A549 (cell line): ENCODE results near the gene TMEM183A. TPM values are rescaled to one million over a fixed set of nuclear protein-coding genes. Genes with fewer than 3 reads are reported as not detected.

ENCODE experiments used
- ATAC-seq, 2 experiments: fragments of 200-7000 bp in 1 of 2; fragments of >200 bp in 1 of 2; cut with Nextera tagmentation in 1 of 2; cut with Tn5 transposase in 1 of 2; 3 replicates each; pipeline versions ENCODE4 v1.8.0 to v1.9.1; 2018 to 2020; ENCODE audit warnings: mild to moderate bottlenecking in 1 of 2, moderate library complexity in 1 of 2
- CTCF ChIA-PET: fragments of 300-600 bp; sonication (Branson Sonifier 250); formaldehyde crosslinking; extraction: SDS; loops from one replicate; lab custom pipeline; 2021; ENCODE audit warnings: antibody characterized with exemption, inconsistent platforms; lab: Yijun Ruan, JAX
- POLR2A ChIA-PET: fragments of 350-600 bp; formaldehyde crosslinking; extraction: SDS; loops from one replicate; lab custom pipeline; 2021; ENCODE audit warnings: antibody characterized with exemption, inconsistent platforms; lab: Yijun Ruan, JAX
- DNase-seq, 2 experiments: peaks; one replicate each; pipeline versions ENCODE4 v3.0.0 to v3.0.0-alpha.2; 2011 to 2016; ENCODE audit warnings: low read depth in 1 of 2, low spot score in 1 of 2
- FAIRE-seq: peaks from 2 replicates; lab custom pipeline; 2011; peaks lifted over from hg19 to GRCh38; lab: Jason Lieb, UNC
- H3K27ac ChIP-seq, 2 experiments: fragments of >200 bp; sonication (Bioruptor Twin); formaldehyde crosslinking; 3 replicates each; pipeline ENCODE4 v1.5.1; 2016 to 2017
- H3K4me1 ChIP-seq: fragments of >200 bp; sonication (Bioruptor Twin); formaldehyde crosslinking; 3 replicates; pipeline ENCODE4 v1.6.1; 2016
- H3K4me2 ChIP-seq: fragments of >200 bp; sonication (Bioruptor Twin); formaldehyde crosslinking; 3 replicates; pipeline ENCODE4 v1.6.1; 2016
- H3K4me3 ChIP-seq: fragments of >200 bp; sonication (Bioruptor Twin); formaldehyde crosslinking; 3 replicates; pipeline ENCODE4 v1.5.1; 2016
- H3K9me3 ChIP-seq: fragments of >200 bp; sonication (Bioruptor Twin); formaldehyde crosslinking; 3 replicates; pipeline ENCODE4 v1.6.1; 2016
- CHD2 ChIP-seq: fragments of 150-350 bp; IDR thresholded peaks from 2 replicates; pipeline ENCODE4 v1.6.1; 2014; ENCODE audit warnings: low read length; ENCODE audit not compliant: partially characterized antibody
- CHD4 ChIP-seq: fragments of 200-600 bp; sonication (generic); IDR thresholded peaks from 2 replicates; pipeline ENCODE4 v1.6.1; 2016; ENCODE audit warnings: antibody characterized with exemption, mild to moderate bottlenecking, borderline replicate concordance
- EHF ChIP-seq: fragments of 250-450 bp; sonication (Bioruptor Pico); IDR thresholded peaks from 2 replicates; pipeline ENCODE4 v1.5.0; 2020; ENCODE audit warnings: mild to moderate bottlenecking
- EHMT2 ChIP-seq: fragments of 200-600 bp; sonication (generic); IDR thresholded peaks from 2 replicates; pipeline ENCODE4 v1.6.1; 2016; ENCODE audit warnings: antibody characterized with exemption, low read depth, mild to moderate bottlenecking, moderate library complexity
- FOSB ChIP-seq: fragments of 250-450 bp; sonication (Bioruptor Pico); IDR thresholded peaks from 2 replicates; pipeline ENCODE4 v1.5.0; 2020; ENCODE audit warnings: mild to moderate bottlenecking, moderate library complexity
- FOSL2 ChIP-seq, 2 experiments: fragments of 450-650 bp in 1 of 2; fragments of >200 bp in 1 of 2; sonication (Bioruptor Twin) in 1 of 2; formaldehyde crosslinking; IDR thresholded peaks; 2 replicates each; pipeline versions ENCODE4 v1.5.0 to v1.6.1; 2016 to 2020; ENCODE audit warnings: mild to moderate bottlenecking in 1 of 2, moderate library complexity in 1 of 2
- HDAC2 ChIP-seq: fragments of 200-600 bp; sonication (generic); IDR thresholded peaks from 2 replicates; pipeline ENCODE4 v1.6.1; 2016
- HOXB13 ChIP-seq: fragments of 250-450 bp; sonication (Bioruptor Pico); IDR thresholded peaks from 2 replicates; pipeline ENCODE4 v1.5.0; 2020; ENCODE audit warnings: low read depth, mild to moderate bottlenecking, moderate library complexity
- JUN ChIP-seq, 2 experiments: fragments of >200 bp; sonication (Bioruptor Twin); formaldehyde crosslinking; IDR thresholded peaks; 2 replicates in 1 of 2; 3 replicates in 1 of 2; pipeline ENCODE4 v1.6.1; 2016 to 2017
- NR3C1 ChIP-seq: fragments of >200 bp; sonication (Bioruptor Twin); formaldehyde crosslinking; IDR thresholded peaks from 3 replicates; pipeline ENCODE4 v1.6.1; 2017
- POLR2AphosphoS2 ChIP-seq: conservative IDR thresholded peaks from 2 replicates; pipeline ENCODE4 v1.6.1; 2012; ENCODE audit warnings: low read length, improper control_type of control experiment, inconsistent platforms
- RCOR1 ChIP-seq: fragments of 150-350 bp; IDR thresholded peaks from 2 replicates; pipeline ENCODE4 v1.6.1; 2014; ENCODE audit warnings: antibody characterized with exemption, low read length, low read depth
- RFX5 ChIP-seq: fragments of 450-650 bp; IDR thresholded peaks from 2 replicates; pipeline ENCODE4 v1.7.1; 2014; ENCODE audit warnings: antibody characterized with exemption, mild to moderate bottlenecking, moderate library complexity
- TP53 ChIP-seq: fragments of 250-450 bp; sonication (Bioruptor Pico); IDR thresholded peaks from 2 replicates; pipeline ENCODE4 v1.5.0; 2021; ENCODE audit warnings: mild to moderate bottlenecking, moderate library complexity
- ZNF302 ChIP-seq: fragments of 250-450 bp; sonication (Bioruptor Pico); IDR thresholded peaks from 2 replicates; pipeline ENCODE4 v1.9.0; 2021; ENCODE audit warnings: inconsistent platforms, mild to moderate bottlenecking, moderate library complexity
- WGBS: methylation state at CpG from one replicate; pipeline ENCODE4 v1.1.6; 2017; ENCODE audit errors: missing lambda C conversion rate; 5-methylcytosine and 5-hydroxymethylcytosine counted together
- polyA plus RNA-seq, 4 experiments: library from polyadenylated mRNA; depleted of rRNA in 3 of 4; stranded (reverse); fragments of >200 nt; fragmentation: RNase III in 1 of 4; extraction: RNeasy Plus Mini Kit Qiagen cat#74134 plus additional on column Dnase treatment in 1 of 4; gene quantifications; 2 replicates in 3 of 4; 3 replicates in 1 of 4; pipeline ENCODE4 v1.2.3, GENCODE V29; 2011 to 2017
- TF ChIP-seq, protein P1 (sequence below): fragments of 250-450 bp; sonication (Bioruptor Pico); IDR thresholded peaks from 2 replicates; pipeline ENCODE4 v1.5.0; 2020; ENCODE audit warnings: low read depth, mild to moderate bottlenecking, moderate library complexity
- TF ChIP-seq, protein P2 (sequence below): IDR thresholded peaks from 2 replicates; pipeline ENCODE4 v1.6.1; 2012; ENCODE audit warnings: low read depth, borderline replicate concordance
- TF ChIP-seq, protein P3 (sequence below): IDR thresholded peaks from 2 replicates; pipeline ENCODE4 v1.6.1; 2012
- TF ChIP-seq, protein P4 (sequence below): fragments of >200 bp; sonication (Bioruptor Twin); formaldehyde crosslinking; IDR thresholded peaks from 3 replicates; pipeline ENCODE4 v1.5.1; 2016
- TF ChIP-seq, protein P5 (sequence below): fragments of 200-600 bp; sonication (generic); IDR thresholded peaks from 2 replicates; pipeline ENCODE4 v1.6.1; 2016; ENCODE audit warnings: antibody characterized with exemption, mild to moderate bottlenecking, moderate library complexity

The TMEM183A gene
- polyA plus RNA-seq, 2 of the 4 experiments (the other 2 are of a cell fraction), result 48.4 to 114 TPM

DNA sequence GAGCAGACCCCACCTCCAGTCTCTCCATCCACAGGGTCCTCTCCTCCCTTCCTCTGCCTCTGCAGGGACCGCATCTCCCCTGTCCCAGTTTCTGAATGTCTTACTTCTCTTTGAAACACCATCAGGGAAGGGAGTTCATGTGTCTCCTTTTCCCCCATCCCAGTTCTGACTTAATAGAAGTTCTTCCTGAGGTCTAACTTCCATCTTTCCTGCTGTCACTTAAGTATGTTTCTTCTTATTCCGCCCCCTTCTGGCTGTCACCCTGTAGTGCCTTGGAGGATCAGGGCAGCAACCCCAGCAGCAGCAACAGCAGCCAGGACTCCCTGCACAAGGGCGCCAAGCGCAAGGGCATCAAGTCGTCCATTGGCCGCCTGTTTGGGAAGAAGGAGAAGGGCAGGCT lies 49.3 kb downstream of the TMEM183A start:
- POLR2A ChIA-PET, result no interaction called here
- WGBS, result 77% methylated on average over 6 of the region's 6 CpGs
- no peak overlapping the region for H3K27ac ChIP-seq
- peaks cover 5% of the 10 kb centered on the region; the same call in 1 of the 3 replicates for H3K4me1 ChIP-seq
- H3K4me3 ChIP-seq, result no peak overlapping the region
- H3K9me3 ChIP-seq, result no peaks in the 10 kb centered on the region
- ATAC-seq, result peak in 1 of 2 experiments; percentile 30; a peak in 1 of 6 replicates
- TF ChIP-seq, protein P1, sequence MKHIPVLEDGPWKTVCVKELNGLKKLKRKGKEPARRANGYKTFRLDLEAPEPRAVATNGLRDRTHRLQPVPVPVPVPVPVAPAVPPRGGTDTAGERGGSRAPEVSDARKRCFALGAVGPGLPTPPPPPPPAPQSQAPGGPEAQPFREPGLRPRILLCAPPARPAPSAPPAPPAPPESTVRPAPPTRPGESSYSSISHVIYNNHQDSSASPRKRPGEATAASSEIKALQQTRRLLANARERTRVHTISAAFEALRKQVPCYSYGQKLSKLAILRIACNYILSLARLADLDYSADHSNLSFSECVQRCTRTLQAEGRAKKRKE (CRISPR knock-in tag), result no peak
- no peak for TF ChIP-seq FOSL2 (IDR thresholded peaks at IDR 0.05)
- TF ChIP-seq FOSL2 (CRISPR knock-in tag; IDR thresholded peaks at IDR 0.05), result no peak
- TF ChIP-seq HOXB13 (CRISPR knock-in tag), result no peak
- TF ChIP-seq ZNF302, result no peak
- TF ChIP-seq, protein P2, sequence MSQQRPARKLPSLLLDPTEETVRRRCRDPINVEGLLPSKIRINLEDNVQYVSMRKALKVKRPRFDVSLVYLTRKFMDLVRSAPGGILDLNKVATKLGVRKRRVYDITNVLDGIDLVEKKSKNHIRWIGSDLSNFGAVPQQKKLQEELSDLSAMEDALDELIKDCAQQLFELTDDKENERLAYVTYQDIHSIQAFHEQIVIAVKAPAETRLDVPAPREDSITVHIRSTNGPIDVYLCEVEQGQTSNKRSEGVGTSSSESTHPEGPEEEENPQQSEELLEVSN, result no peak
- TF ChIP-seq, protein P3, sequence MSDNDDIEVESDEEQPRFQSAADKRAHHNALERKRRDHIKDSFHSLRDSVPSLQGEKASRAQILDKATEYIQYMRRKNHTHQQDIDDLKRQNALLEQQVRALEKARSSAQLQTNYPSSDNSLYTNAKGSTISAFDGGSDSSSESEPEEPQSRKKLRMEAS, result no peak
- no peak for TF ChIP-seq RCOR1
- TF ChIP-seq CHD4, result no peak
- no peak for TF ChIP-seq TP53 (CRISPR knock-in tag)
- TF ChIP-seq RFX5, result no peak
- TF ChIP-seq NR3C1, result no peak
- no peak for TF ChIP-seq EHMT2
- no peak for DNase-seq
- no peak for FAIRE-seq
- CTCF ChIA-PET, result interaction anchor here (0.9 to 30.5 kb wide), 6 partner anchors 8 to 160 kb away, joined by 3 to 300 read pairs (median 4); no protein-coding TSS in a partner anchor
- no peak overlapping the region for H3K4me2 ChIP-seq

DNA sequence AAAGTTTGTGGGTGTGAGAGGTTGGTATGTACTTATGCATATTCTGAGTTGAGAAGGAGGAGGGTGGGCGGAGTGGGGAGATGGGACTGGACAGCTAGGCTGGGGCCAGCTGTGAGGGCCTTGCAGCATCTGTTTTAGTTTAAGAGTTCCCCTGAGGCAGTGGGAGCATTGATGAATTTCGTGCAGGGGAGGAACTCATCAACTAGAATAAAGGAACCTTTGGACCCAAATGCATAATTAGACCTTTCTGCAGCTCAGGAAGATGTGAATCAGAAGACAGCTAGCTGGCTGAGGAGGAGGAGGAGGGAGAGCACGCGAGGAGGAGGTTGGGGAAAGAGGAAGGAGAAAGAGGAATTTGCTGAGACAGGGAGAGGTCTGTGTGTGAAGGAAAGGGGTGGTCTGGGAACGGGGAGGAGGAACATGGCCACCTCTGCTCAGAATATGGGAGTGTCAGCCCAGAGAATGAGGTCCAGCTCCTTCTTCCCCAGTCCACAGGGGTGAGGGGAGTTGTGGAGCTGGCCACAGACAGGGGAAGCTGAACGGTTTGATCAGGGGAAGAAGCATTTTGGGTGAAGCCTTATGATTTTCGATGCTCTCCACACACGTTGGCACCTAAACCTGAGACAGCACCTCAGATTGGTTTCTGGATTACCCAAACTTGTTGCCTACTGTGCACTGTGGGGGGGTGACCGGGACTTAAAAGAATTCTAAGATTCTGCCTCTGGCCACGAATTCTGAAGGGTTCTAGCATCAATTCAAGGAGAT lies 50.9 kb downstream of the TMEM183A start:
- Histone ChIP-seq H3K9me3 (no peaks in the 10 kb centered on the region), H3K4me1 (peaks cover 5% of the 10 kb centered on the region; the same call in 1 of the 3 replicates), H3K4me3 (no peak overlapping the region), H3K27ac (no peak overlapping the region), H3K4me2 (no peak overlapping the region)
- ChIA-PET POLR2A (no interaction called here), CTCF (interaction anchor here (1.0 to 30.5 kb wide), 8 partner anchors 11 to 211 kb away, joined by 3 to 300 read pairs (median 4); partner anchors contain the start of gene PPFIA4)
- no peak for TF ChIP-seq JUN (IDR thresholded peaks at IDR 0.05)
- no peak for TF ChIP-seq POLR2AphosphoS2
- no peak for TF ChIP-seq RCOR1
- TF ChIP-seq EHF, result no peak
- TF ChIP-seq FOSB (CRISPR knock-in tag), result no peak
- TF ChIP-seq, protein P4, sequence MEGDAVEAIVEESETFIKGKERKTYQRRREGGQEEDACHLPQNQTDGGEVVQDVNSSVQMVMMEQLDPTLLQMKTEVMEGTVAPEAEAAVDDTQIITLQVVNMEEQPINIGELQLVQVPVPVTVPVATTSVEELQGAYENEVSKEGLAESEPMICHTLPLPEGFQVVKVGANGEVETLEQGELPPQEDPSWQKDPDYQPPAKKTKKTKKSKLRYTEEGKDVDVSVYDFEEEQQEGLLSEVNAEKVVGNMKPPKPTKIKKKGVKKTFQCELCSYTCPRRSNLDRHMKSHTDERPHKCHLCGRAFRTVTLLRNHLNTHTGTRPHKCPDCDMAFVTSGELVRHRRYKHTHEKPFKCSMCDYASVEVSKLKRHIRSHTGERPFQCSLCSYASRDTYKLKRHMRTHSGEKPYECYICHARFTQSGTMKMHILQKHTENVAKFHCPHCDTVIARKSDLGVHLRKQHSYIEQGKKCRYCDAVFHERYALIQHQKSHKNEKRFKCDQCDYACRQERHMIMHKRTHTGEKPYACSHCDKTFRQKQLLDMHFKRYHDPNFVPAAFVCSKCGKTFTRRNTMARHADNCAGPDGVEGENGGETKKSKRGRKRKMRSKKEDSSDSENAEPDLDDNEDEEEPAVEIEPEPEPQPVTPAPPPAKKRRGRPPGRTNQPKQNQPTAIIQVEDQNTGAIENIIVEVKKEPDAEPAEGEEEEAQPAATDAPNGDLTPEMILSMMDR, result no peak
- TF ChIP-seq HDAC2, result no peak
- no peak for TF ChIP-seq CHD4
- TF ChIP-seq, protein P5, sequence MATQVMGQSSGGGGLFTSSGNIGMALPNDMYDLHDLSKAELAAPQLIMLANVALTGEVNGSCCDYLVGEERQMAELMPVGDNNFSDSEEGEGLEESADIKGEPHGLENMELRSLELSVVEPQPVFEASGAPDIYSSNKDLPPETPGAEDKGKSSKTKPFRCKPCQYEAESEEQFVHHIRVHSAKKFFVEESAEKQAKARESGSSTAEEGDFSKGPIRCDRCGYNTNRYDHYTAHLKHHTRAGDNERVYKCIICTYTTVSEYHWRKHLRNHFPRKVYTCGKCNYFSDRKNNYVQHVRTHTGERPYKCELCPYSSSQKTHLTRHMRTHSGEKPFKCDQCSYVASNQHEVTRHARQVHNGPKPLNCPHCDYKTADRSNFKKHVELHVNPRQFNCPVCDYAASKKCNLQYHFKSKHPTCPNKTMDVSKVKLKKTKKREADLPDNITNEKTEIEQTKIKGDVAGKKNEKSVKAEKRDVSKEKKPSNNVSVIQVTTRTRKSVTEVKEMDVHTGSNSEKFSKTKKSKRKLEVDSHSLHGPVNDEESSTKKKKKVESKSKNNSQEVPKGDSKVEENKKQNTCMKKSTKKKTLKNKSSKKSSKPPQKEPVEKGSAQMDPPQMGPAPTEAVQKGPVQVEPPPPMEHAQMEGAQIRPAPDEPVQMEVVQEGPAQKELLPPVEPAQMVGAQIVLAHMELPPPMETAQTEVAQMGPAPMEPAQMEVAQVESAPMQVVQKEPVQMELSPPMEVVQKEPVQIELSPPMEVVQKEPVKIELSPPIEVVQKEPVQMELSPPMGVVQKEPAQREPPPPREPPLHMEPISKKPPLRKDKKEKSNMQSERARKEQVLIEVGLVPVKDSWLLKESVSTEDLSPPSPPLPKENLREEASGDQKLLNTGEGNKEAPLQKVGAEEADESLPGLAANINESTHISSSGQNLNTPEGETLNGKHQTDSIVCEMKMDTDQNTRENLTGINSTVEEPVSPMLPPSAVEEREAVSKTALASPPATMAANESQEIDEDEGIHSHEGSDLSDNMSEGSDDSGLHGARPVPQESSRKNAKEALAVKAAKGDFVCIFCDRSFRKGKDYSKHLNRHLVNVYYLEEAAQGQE, result no peak
- TF ChIP-seq CHD2, result no peak
- no peak for ATAC-seq
- FAIRE-seq, result no peak
- no peak for DNase-seq
- 14% methylated on average over 9 of the region's 10 CpGs for WGBS
